Lung (tissue), 12 donors: ENCODE data around the gene POLL. TPM values are rescaled to one million over a fixed set of nuclear protein-coding genes. Genes with fewer than 3 reads are reported as not detected.

Source experiments
- ATAC-seq: fragments of 200-7000 bp; cut with Tn5 transposase; one replicate; pipeline ENCODE4 v1.9.1; 2020; ENCODE audit warnings: moderate number of reproducible peaks; ENCODE audit not compliant: insufficient read depth, low FRiP score
- DNase-seq, 3 donors: peaks; one replicate each; pipeline ENCODE4 v3.0.0-alpha.2; 2013 to 2017
- H3K27ac ChIP-seq, 2 donors: one replicate each; pipeline ENCODE4 v1.5.1; 2013; ENCODE audit warnings: mild to moderate bottlenecking in 2 of 2, moderate library complexity in 2 of 2, control low read depth in 1 of 2, inconsistent platforms in 1 of 2, low read depth in 1 of 2, low read length in 1 of 2
- H3K27me3 ChIP-seq, 3 donors: one replicate each; pipeline ENCODE4 v1.5.1; 2013; ENCODE audit warnings: low read length in 2 of 3; ENCODE audit not compliant: control insufficient read depth in 3 of 3, insufficient read depth in 3 of 3
- H3K36me3 ChIP-seq, 4 donors: one replicate each; pipeline ENCODE4 v1.5.1; 2013; ENCODE audit warnings: low read length in 4 of 4, mild to moderate bottlenecking in 1 of 4, moderate library complexity in 1 of 4; ENCODE audit not compliant: control insufficient read depth in 4 of 4, insufficient read depth in 4 of 4
- H3K4me1 ChIP-seq, 5 donors: one replicate each; pipeline ENCODE4 v1.5.1; 2013; ENCODE audit warnings: low read length in 5 of 5, mild to moderate bottlenecking in 2 of 5, moderate library complexity in 1 of 5; ENCODE audit not compliant: control insufficient read depth in 5 of 5, insufficient read depth in 5 of 5
- H3K4me3 ChIP-seq: one replicate; pipeline ENCODE4 v1.5.1; 2013; ENCODE audit warnings: mild to moderate bottlenecking, control low read depth, moderate library complexity
- H3K9ac ChIP-seq, 2 donors: one replicate each; pipeline ENCODE4 v1.5.1; 2013; ENCODE audit warnings: low read length in 2 of 2, control low read depth in 1 of 2; ENCODE audit not compliant: insufficient read depth in 1 of 2
- H3K9me3 ChIP-seq, 4 donors: one replicate each; pipeline ENCODE4 v1.5.1; 2013; ENCODE audit warnings: low read length in 3 of 4, mild to moderate bottlenecking in 1 of 4, moderate library complexity in 1 of 4; ENCODE audit not compliant: control insufficient read depth in 4 of 4, insufficient read depth in 3 of 4
- WGBS, 2 donors: extraction: QIAGEN DNeasy Blood & Tissue Kit; methylation state at CpG; one replicate each; pipeline ENCODE4 v1.1.7; 2013; 5-methylcytosine and 5-hydroxymethylcytosine counted together
- polyA plus RNA-seq, 2 donors: library from polyadenylated mRNA; stranded (reverse); fragments of 200-250 nt; gene quantifications; one replicate each; pipeline ENCODE4 v1.2.1, GENCODE V29; 2013
- total RNA-seq, 2 donors: library from RNA; depleted of rRNA in 1 of 2; stranded (reverse); fragments of >200 nt in 1 of 2; gene quantifications; one replicate each; pipeline ENCODE4 v1.2.1, GENCODE V29; 2014 to 2021
- TF ChIP-seq, protein P1 (sequence below): IDR thresholded peaks from 2 replicates; pipeline ENCODE4 v1.5.1; 2012; ENCODE audit warnings: mild to moderate bottlenecking; ENCODE audit errors: control extremely low read depth, extremely low read depth
- donor health status: control.
- donor health status: control.
- donor health status: Bipolar disorder and iron deficiency.
- donor health status: healthy.
- donor health status: DM: yes; HTN: yes; CAD: no.

POLL gene
- total and polyA plus RNA-seq, 4 donors = 16.6 to 26.9 (median 25.0) TPM

DNA sequence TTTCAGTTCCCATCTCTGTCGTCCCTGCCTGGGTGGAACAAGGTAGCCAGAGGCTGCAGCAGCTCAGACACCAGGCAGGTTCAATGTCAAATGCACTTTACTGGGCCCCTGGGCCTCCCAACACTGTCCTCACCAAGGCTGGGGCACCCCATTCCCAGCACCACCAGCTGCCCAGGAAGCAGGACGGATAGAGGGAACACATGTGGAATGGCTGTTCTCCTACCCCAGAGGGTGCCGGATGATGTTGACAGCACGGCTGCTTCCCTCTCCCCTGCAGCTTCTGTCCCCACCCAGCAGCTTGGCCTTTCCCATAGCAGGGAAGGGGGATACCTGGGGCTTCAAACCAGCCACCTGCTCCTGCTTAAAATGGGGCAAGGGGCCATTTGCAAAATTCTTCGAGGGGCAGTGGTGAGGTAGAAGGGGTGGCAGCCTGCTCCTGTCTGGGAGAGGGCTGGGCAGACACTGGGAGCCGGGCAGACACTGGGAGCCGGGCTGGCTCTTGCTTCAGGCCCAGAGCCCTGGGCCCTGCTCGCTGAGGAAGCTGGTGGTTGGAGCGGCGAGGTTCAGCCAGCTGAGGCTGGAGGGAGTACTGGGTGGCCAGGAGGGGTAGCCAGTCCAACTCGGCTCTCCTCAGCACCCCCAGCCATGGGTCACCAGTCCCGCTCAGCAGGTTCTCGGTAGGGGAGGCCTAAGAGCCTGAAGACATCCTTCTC is 9.1 kb downstream of the POLL start:
- ATAC-seq = no peak
- DNase-seq = no peak
- no peak overlapping the region for H3K27ac ChIP-seq
- TF ChIP-seq, protein P1, sequence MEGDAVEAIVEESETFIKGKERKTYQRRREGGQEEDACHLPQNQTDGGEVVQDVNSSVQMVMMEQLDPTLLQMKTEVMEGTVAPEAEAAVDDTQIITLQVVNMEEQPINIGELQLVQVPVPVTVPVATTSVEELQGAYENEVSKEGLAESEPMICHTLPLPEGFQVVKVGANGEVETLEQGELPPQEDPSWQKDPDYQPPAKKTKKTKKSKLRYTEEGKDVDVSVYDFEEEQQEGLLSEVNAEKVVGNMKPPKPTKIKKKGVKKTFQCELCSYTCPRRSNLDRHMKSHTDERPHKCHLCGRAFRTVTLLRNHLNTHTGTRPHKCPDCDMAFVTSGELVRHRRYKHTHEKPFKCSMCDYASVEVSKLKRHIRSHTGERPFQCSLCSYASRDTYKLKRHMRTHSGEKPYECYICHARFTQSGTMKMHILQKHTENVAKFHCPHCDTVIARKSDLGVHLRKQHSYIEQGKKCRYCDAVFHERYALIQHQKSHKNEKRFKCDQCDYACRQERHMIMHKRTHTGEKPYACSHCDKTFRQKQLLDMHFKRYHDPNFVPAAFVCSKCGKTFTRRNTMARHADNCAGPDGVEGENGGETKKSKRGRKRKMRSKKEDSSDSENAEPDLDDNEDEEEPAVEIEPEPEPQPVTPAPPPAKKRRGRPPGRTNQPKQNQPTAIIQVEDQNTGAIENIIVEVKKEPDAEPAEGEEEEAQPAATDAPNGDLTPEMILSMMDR = no peak
- H3K9me3 ChIP-seq = no peaks in the 10 kb centered on the region
- no peaks in the 10 kb centered on the region for H3K4me1 ChIP-seq
- H3K4me3 ChIP-seq = no peak overlapping the region
- H3K9ac ChIP-seq = no peak overlapping the region
- H3K27me3 ChIP-seq = no peaks in the 10 kb centered on the region
- WGBS, 2 donors = 91 to 94% methylated on average over 12 to 13 of the region's 13 CpGs
- H3K36me3 ChIP-seq = peaks cover 0 to 48% (median 14%) of the 10 kb centered on the region in 4 donors

DNA sequence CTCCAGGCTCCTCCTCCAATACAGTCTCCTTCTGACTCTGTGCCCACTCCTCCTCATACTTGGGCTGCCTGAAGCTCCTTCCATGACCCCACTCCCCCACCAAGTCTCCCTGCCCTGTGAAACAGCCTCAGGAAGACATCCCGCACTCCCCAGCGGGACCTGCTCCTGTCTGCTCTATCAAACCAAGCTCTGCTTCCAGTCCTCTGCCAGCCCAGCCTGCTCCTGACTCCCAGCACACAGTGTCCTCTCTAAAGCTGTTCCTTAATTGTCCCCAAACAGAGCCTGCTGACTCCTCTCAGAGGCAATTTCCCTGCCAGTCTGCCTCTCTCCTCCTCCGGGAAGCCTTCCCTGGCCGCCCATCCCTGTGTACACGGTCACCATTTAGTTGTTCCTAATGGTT is 9.9 kb downstream of the POLL start:
- Histone ChIP-seq H3K36me3 (peaks cover 0 to 42% (median 12%) of the 10 kb centered on the region in 4 donors), H3K9ac (no peak overlapping the region), H3K27ac (no peak overlapping the region), H3K4me1 (no peaks in the 10 kb centered on the region), H3K4me3 (no peak overlapping the region), H3K27me3 (no peaks in the 10 kb centered on the region), H3K9me3 (no peaks in the 10 kb centered on the region)
- WGBS, 2 donors = 82 to 87% methylated on average over 5 of the region's 5 CpGs
- DNase-seq (no peak), ATAC-seq (no peak)
- TF ChIP-seq, protein P1 = no peak

DNA sequence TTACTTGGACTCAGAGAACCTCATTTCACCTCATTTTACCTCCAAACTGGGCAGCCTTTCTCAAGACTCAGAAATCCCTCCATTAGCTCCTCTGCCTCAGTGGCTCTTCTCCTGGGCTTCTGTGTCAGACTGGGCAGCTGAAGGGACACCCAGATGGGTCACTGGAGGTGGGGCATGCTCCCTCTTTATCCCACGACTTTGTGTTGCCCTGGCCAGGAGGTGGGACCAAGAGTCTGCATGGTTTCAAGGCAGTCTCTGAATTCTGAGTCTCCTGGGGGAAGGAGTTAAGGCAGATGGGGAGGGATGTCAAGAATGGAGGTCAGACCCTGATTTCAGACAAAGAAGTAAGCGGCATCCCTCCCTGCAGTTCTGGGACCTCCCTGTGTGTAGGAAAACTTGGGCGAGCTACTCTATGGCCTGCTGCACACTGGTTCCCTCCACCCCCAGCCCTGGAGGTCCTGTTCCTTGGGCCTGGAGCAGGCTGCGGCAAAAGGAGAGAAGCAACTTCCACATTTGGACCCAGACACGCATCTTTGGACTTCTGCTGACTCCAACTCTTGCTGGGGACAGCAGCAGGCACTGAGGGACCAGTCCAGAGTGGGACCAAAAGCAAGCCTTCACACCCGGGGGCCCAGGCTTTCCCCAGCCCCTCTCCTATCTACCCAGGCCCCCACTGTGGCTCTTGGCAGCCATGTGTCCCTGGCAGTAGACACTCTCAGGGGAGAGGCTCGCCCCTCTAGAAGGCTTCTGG is 10.8 kb downstream of the POLL start:
- TF ChIP-seq, protein P1 = no peak
- no peak for DNase-seq
- no peaks in the 10 kb centered on the region for H3K27me3 ChIP-seq
- H3K36me3 ChIP-seq = peaks cover 0 to 36% (median 9%) of the 10 kb centered on the region in 4 donors
- no peak overlapping the region for H3K9ac ChIP-seq
- H3K9me3 ChIP-seq = peaks cover 0 to 7% (median 2%) of the 10 kb centered on the region in 4 donors
- H3K4me1 ChIP-seq = no peaks in the 10 kb centered on the region
- H3K4me3 ChIP-seq = no peak overlapping the region
- 92 to 95% methylated on average over 7 of the region's 7 CpGs for WGBS, 2 donors
- no peak for ATAC-seq
- no peak overlapping the region for H3K27ac ChIP-seq
